Ishikawa (cell line): Measurements from ENCODE around the gene KIF11.

Experiments
- CEBPB ChIP-seq: IDR thresholded peaks from 2 replicates; pipeline ENCODE4 v1.6.1; 2012
- CREB1 ChIP-seq: IDR thresholded peaks from 2 replicates; pipeline ENCODE4 v1.6.1; 2012; ENCODE audit warnings: low read depth
- EGR1 ChIP-seq: IDR thresholded peaks from 2 replicates; pipeline ENCODE4 v1.6.1; 2012
- EP300 ChIP-seq: IDR thresholded peaks from 2 replicates; pipeline ENCODE4 v1.6.1; 2012; ENCODE audit warnings: borderline replicate concordance
- FOXM1 ChIP-seq: IDR thresholded peaks from 2 replicates; pipeline ENCODE4 v1.6.1; 2012; ENCODE audit warnings: low read depth, borderline replicate concordance
- MAX ChIP-seq: IDR thresholded peaks from 2 replicates; pipeline ENCODE4 v1.6.1; 2012
- NFIC ChIP-seq: IDR thresholded peaks from 2 replicates; pipeline ENCODE4 v1.6.1; 2012
- RAD21 ChIP-seq: IDR thresholded peaks from 2 replicates; pipeline ENCODE4 v1.6.1; 2012; ENCODE audit warnings: low read depth
- REST ChIP-seq: IDR thresholded peaks from 2 replicates; pipeline ENCODE4 v1.6.1; 2012; ENCODE audit warnings: low read depth, mild to moderate bottlenecking
- TAF1 ChIP-seq: IDR thresholded peaks from 2 replicates; pipeline ENCODE4 v1.6.1; 2012; ENCODE audit warnings: low read depth, mild to moderate bottlenecking
- TCF12 ChIP-seq: IDR thresholded peaks from 2 replicates; pipeline ENCODE4 v1.6.1; 2012; ENCODE audit warnings: low read depth
- TEAD4 ChIP-seq: IDR thresholded peaks from 2 replicates; pipeline ENCODE4 v1.6.1; 2012
- USF1 ChIP-seq: IDR thresholded peaks from 2 replicates; pipeline ENCODE4 v1.6.1; 2012
- YY1 ChIP-seq: IDR thresholded peaks from 2 replicates; pipeline ENCODE4 v1.6.1; 2012; ENCODE audit warnings: low read depth
- ZBTB7A ChIP-seq: IDR thresholded peaks from 2 replicates; pipeline ENCODE4 v1.6.1; 2012; ENCODE audit warnings: low read depth

Gene KIF11

GRCh38 chr10:92644921-92645320 lies 52.0 kb downstream of the KIF11 start:
- no peak for TF ChIP-seq TEAD4
- TF ChIP-seq CREB1 = no peak
- no peak for TF ChIP-seq TCF12
- no peak for TF ChIP-seq CEBPB
- TF ChIP-seq ZBTB7A = no peak
- TF ChIP-seq TAF1 = no peak
- TF ChIP-seq USF1 = no peak
- no peak for TF ChIP-seq NFIC
- no peak for TF ChIP-seq REST
- no peak for TF ChIP-seq FOXM1
- TF ChIP-seq EGR1 = no peak
- no peak for TF ChIP-seq RAD21
- TF ChIP-seq MAX = no peak

- TF ChIP-seq ZBTB7A (no peak), USF1 (no peak), EP300 (no peak), MAX (no peak), EGR1 (no peak), REST (no peak), RAD21 (no peak), CREB1 (no peak), TAF1 (no peak), NFIC (no peak)
Observed at GRCh38 chr10:92655426-92655825, 62.5 kb downstream of the KIF11 start.

GRCh38 chr10:92656266-92656961 lies 63.5 kb downstream of the KIF11 start:
- TF ChIP-seq EP300 (no peak), MAX (no peak), FOXM1 (no peak), ZBTB7A (no peak), RAD21 (no peak), USF1 (no peak), CEBPB (no peak), CREB1 (no peak), TEAD4 (no peak), NFIC (no peak), TCF12 (no peak), REST (no peak), EGR1 (no peak), YY1 (no peak)

- peak; percentile 54; the same call in 1 of the 2 replicates for TF ChIP-seq CEBPB
- TF ChIP-seq ZBTB7A = no peak
Observed at GRCh38 chr10:92657024-92657423, 64.1 kb downstream of the KIF11 start.

- TF ChIP-seq MAX (no peak), CEBPB (no peak)
Observed at GRCh38 chr10:92662848-92663247, 69.9 kb downstream of the KIF11 start.
